ENCODE data around the gene OSM.

- TF ChIP-seq CTCF (IDR thresholded peaks at IDR 0.05; ENCODE audit: low read depth, low read length, missing input control) (no peak), REST (IDR thresholded peaks at IDR 0.05) (no peak), ZBTB33 (IDR thresholded peaks at IDR 0.05) (no peak), GABPA (IDR thresholded peaks at IDR 0.05 in 1 of 2, conservative IDR thresholded peaks at IDR 0.05 in 1 of 2) (no peak), RXRA (IDR thresholded peaks at IDR 0.05) (no peak), HNF4A (conservative IDR thresholded peaks at IDR 0.05) (no peak), SP1 (IDR thresholded peaks at IDR 0.05) (no peak), MAX (IDR thresholded peaks at IDR 0.05) (no peak), YY1 (IDR thresholded peaks at IDR 0.05) (no peak), RAD21 (IDR thresholded peaks at IDR 0.05) (no peak), ATF3 (IDR thresholded peaks at IDR 0.05) (no peak), JUND (IDR thresholded peaks at IDR 0.05) (no peak)
These were observed 25.9 kb downstream of the OSM start for GRCh38 chr22:30240541-30241417.

Measured in liver (tissue), 3 donors.